Gastrocnemius medialis (tissue), 4 donors: ENCODE results near the gene GADD45B.

ENCODE experiments used
- POLR2A ChIP-seq, 2 donors: fragments of 450-650 bp; IDR thresholded peaks; one replicate each; pipeline ENCODE4 v1.6.1; 2017; ENCODE audit warnings: antibody characterized with exemption in 2 of 2, mild to moderate bottlenecking in 2 of 2, moderate library complexity in 2 of 2
- TF ChIP-seq, protein P1 (sequence below), 5 experiments: fragments of 450-650 bp in 3 of 5; fragments of 200-600 bp in 2 of 5; sonication (generic) in 2 of 5; IDR thresholded peaks in 4 of 5; conservative IDR thresholded peaks in 1 of 5; 1 replicate in 4 of 5; 2 replicates in 1 of 5; pipeline ENCODE4 v1.5.1; 2016 to 2019; ENCODE audit warnings: antibody characterized with exemption in 5 of 5, mild to moderate bottlenecking in 3 of 5, moderate library complexity in 3 of 5

- TF ChIP-seq, protein P1, sequence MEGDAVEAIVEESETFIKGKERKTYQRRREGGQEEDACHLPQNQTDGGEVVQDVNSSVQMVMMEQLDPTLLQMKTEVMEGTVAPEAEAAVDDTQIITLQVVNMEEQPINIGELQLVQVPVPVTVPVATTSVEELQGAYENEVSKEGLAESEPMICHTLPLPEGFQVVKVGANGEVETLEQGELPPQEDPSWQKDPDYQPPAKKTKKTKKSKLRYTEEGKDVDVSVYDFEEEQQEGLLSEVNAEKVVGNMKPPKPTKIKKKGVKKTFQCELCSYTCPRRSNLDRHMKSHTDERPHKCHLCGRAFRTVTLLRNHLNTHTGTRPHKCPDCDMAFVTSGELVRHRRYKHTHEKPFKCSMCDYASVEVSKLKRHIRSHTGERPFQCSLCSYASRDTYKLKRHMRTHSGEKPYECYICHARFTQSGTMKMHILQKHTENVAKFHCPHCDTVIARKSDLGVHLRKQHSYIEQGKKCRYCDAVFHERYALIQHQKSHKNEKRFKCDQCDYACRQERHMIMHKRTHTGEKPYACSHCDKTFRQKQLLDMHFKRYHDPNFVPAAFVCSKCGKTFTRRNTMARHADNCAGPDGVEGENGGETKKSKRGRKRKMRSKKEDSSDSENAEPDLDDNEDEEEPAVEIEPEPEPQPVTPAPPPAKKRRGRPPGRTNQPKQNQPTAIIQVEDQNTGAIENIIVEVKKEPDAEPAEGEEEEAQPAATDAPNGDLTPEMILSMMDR (IDR thresholded peaks at IDR 0.05 in 4 of 5, conservative IDR thresholded peaks at IDR 0.05 in 1 of 5), result no peak
- TF ChIP-seq POLR2A (IDR thresholded peaks at IDR 0.05), result no peak
These were observed 46.9 kb upstream of the GADD45B start for GRCh38 chr19:2428756-2429711.
